GM21723 (cell line): ENCODE results near the gene FAM110C.
"Not testable (repeated sequence)": the region's sequence is repeated elsewhere in the genome, so short reads cannot be mapped to it uniquely, and the experiment has no call there.

Source experiments
- ATAC-seq: cut with Tn5 transposase; IDR thresholded peaks from one replicate; pipeline ENCODE4 v1.9.1; 2021; ENCODE audit warnings: mild to moderate bottlenecking, moderate library complexity; ENCODE audit not compliant: unreplicated experiment

Gene FAM110C, protein sequence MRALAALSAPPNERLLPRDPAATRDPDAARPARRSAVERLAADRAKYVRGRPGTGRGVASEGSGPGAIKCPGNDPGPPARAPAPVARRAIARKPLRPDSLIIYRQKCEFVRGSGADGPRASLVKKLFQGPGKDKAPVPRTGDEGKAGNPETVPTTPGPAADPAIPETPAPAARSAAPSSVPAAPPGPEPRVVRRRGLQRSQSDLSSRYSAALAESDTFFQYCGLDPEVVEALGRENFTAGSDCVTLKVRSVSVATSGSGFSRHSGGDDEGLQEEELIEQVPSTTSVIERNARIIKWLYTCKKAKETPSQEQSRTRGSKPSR

DNA sequence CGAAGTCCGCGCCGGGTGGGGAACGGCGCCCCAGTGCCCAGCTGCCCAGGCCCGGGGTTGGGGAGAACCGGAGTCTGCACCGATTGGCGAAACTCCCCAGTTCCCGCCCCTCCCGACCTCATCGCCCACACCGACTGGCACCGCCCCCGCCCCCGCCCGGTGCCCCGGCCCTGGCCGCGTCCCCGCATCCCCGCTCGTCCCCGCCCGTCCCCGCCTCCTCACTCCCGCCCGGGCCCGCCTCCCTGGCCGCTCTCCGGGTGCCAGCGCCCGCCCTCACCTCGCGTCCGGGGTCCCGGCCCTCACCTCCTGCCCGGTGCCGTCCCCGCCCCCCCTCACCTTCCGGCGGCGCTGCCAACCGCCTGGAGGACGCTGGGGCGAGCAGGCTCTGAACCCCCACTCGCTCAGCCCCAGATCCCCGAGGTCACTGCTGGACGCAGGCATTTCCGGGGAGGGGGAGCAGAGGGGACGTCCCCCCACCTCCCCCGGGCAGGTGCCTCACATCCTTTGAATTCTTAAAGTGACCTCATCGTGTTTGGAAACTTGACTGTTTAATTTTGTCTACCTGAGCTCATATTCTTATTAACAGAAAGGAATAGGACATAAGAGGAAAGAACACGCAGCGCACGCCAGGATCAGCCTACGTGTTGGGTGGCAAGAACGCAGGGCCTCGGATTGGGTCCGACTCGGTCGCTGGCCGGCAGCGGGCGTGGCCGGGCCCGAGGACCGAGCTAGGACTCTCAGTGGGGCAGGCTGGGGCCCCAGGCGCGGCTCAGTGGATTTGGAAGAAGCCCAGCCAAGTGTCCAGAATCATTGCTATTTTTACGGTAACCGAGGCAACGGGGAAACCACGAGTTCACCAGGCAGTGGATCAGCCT is at the start of gene FAM110C:
Gene FAM110C, minus strand, starts transcription at position 35 of the 875 bp plus-strand sequence. CDS start 120 bp downstream, outside the sequence.
- ATAC-seq, result no peak

DNA sequence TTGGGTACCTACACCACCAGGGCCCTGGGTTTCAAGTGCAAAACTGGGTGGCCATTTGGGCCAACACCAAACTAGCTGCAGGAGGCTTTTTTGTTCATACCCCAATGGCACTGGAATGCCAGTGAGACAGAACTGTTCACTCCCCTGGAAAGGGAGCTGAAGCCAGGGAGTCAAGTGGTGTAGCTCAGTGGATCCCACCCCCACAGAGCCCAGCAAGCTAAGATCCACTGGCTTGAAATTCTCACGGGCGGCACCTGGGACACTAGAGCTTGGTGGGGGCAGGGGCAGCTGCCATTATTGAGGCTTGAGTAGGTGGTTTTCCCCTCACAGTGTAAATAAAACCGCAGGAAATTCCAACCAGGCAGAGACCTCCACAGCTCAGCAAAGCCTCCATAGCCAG is 46.0 kb upstream of the FAM110C start:
- no peak for ATAC-seq

DNA sequence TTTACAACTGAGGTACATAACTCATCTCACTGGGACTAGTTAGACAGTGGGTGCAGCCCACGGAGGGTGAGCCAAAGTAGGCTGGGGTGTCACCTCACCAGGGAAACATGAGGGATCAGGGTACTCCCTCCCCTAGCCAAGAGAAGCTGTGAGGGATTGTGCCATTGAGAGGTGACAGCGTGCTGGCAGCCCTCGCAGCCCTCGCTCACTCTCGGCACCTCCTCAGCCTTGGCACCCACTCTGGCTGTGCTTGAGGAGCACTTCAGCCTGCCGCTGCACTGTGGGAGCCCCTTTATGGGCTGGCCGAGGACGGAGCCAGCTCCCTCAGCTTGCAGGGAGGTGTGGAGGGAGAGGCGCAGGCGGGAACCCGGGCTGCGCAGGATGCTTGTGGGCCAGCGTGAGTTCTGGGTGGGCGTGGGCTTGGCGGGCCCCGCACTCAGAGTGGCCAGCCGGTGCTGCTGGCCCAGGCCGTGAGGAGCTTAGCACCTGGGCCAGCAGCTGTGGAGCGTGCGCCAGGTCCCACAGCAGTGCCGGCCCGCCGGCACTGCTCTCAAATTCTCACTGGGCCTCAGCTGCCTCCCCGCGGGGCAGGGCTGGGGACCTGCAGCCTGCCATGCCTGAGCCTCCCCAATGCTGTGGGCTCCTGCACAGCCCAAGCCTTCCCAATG is 44.5 kb upstream of the FAM110C start:
- ATAC-seq, result no peak

DNA sequence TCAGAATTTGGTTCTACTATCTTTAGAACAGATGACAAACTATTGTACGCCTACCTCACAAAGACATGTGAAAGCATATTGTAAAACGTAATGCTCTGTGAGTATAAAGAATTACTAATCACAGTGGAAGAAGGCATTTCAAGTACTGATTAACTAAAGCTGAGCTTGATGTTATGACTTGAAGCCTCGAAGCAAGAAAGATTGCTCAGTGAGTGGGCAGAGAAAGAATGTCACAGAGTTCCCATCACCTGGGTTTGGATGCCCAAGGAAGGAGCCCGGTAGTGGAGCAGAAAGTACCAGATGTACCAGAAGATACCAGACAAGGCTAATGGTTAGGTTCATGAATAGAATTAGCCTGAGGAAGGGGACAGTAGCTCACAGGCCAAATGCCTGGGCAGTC is 39.5 kb upstream of the FAM110C start:
- ATAC-seq, result no peak

DNA sequence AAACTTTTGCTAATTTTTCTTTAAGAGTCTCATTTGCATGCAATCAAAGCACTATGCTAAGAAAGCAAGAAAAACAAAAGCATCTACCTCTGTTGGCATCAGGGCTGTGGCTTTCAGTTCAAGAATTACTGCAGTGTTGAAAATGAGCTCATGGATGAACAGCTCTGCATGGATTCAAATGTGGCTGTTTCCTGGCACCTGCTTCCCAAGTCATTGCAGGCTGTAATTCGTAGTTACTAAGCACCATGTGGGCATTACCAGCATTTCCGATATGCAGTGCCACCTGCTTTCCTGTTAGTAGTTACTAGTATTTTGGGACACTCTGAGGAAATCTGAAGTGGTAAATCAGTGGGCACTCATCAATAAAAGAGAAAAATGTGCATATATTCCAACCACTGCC is 37.8 kb upstream of the FAM110C start:
- no peak for ATAC-seq

DNA sequence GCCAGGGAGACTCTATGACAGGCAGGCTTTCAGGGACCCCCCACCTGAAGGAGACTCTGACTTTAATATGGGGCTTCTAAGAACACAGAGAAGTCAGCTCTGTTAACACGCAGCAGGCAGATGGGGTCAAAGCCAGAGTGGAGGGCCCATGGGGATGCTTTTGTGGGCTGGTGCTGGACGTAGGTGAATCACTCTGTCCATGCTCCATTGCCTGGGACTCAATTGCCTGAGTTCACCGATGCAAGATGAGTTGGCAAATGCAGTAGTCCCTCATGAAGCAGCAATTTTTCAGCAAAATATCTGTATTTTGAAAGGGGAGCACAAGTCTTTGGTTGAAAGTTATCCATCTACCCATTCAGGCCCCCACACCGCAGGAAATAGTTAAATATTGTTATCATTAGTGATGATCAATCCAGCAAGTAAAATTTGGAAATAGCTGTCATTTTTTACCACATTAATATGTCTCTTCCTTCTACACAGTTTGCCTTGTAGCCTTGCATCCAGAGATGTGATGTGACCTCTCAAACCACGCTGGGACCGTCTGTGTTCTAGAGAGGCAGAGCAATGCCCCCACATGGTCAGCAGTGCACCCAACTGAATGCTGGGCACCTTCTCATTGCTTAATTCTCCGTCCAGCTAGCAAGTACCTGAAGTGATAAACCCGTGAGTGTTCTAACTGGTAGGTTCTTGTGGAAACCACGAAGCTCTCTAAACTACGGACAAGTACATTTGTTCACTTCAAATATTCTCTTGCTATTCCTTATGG is 34.8 kb upstream of the FAM110C start:
- no peak for ATAC-seq

DNA sequence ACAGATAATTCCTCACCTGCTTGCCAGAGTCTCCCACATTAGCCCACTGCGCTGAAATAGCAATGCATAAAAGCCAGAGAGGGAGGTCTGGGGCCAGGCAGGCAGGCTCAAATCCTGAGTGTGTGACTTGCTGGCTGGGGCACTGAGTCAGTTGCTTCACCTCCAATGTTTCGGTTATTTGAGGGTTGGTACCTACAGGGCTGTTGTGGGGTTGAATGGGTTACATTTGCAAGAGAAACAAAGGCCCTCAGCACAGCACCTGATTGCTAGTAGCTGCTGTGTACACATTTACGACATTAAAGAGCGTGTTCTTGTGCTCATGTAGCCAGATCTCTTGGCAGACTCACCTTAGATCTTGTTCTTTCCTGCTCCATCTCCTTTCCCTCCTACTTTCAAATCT is 34.1 kb upstream of the FAM110C start:
- ATAC-seq, result no peak

DNA sequence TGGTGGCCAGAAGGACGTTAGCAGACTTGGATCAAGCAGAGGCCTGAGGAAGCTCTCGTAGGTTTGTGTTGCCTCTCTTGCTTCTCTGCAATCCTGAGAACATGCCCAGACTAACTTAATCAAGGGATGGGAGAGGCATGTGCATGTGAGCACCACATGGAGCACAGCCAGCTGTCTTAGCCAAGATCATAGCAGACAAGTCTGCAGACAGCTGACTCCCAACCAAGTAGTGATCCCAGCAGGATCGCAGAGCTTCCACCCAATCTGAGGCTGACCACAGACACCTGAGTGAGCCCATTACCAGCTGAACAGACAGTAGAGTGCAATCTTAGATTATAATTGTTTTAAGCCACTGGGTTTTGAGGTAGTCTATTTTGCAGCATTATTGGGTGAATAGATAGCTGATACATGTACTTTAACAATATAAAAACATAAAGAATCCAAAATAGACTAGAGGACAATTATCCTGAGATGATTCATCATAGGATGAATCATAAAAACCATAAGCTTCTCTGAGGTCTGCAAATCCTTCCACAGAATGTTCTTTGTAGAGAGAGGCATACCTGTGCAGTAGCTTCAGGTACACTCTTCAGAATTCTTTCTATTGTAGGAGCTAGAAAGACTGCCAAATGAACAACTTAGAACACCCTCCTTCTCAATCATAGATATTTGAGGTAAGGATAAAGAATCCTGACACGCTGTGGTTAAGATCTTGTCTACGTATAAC is 25.2 kb upstream of the FAM110C start:
- no peak for ATAC-seq

DNA sequence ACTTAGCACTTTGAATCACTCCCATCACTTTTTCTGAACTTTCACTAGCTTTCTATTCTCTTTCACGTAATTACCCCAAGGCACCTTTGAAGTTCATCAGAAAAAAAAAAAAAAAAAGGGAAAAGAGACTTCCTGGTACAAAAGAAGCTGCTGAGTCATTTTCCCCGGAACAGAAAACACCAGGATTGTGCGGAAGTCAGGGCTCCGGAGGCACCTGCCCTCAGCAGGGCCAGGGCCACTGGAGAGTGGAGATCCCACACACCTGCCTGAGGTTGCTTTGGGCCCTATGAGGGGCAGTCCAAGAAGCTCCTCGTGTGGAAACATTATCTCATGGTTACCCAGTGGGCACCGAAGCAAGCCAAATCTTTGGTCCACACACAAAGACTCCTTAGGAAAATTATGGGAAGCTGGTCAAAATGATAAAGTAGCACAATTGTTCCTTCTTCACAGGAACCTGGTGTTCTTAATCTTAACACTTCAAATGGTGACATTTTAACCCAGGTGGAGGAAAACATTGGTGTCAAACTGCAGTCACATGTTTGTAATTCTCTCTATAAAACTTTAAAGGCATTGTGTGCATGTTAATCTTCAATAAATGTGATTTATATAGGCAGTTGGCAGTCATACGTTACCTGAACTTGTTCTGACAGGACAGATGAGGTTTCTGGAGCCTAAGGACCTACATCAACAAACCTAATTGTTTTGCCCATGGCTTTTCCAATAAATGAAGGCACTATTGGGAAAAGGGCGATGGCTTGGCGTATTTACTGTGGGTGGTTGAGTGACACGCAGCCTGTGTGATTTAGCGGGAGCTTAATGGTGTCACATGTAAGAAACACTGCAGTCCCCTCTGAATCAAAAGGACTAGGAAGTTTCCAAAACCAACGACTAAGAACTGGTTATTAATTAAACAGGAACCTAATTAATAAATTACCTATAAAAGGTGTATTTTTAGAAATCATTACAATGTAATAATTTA is 23.4 kb upstream of the FAM110C start:
- no peak for ATAC-seq

DNA sequence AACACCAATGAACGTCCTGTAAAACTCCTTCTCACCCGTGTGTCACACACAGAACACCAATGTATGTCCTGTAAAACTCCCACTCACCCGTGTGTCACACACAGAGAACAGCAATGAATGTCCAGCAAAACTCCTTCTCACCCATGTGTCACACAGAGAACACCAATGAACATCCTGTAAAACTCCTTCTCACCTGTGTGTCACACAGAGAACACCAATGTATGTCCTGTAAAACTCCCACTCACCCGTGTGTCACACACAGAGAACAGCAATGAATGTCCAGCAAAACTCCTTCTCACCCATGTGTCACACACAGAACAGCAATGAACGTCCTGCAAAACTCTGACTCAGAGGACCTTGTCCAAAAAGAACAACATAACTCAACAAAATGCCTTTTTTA is 22.3 kb upstream of the FAM110C start:
- not testable (repeated sequence) for ATAC-seq

DNA sequence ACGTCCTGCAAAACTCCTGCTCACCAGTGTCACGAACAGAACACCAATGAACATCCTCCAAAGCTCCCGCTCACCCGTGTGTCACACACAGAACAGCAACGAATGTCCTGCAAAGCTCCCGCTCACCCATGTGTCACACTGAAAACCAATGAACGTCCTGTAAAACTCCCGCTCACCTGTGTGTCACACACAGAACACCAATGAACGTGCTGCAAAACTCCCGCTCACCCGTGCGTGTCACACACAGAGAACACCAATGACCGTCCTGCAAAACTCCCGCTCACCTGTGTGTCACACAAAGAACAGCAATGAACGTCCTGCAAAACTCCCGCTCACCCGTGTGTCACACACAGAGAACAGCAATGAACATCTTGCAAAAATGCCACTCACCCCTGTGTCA is 20.5 kb upstream of the FAM110C start:
- ATAC-seq, result no peak

DNA sequence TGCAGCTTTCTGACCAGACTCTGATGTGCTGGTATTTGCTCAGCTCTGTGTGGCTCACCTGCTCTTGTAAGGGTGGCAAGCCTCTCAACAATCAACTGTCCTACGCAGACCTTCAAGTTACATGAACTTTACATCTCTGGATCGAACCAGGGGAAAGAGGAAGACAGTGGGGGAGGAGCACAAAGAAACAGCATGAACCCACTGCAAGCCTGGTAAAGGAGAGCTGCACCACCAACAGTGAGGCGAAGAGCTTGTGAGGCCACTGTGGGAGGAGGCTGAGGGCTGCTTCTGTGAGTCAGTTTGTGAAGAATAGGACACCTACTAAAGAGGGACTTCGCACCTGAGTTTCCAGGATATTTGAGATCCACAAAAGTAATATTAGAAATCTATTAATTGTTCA is 18.8 kb upstream of the FAM110C start:
- ATAC-seq, result no peak

DNA sequence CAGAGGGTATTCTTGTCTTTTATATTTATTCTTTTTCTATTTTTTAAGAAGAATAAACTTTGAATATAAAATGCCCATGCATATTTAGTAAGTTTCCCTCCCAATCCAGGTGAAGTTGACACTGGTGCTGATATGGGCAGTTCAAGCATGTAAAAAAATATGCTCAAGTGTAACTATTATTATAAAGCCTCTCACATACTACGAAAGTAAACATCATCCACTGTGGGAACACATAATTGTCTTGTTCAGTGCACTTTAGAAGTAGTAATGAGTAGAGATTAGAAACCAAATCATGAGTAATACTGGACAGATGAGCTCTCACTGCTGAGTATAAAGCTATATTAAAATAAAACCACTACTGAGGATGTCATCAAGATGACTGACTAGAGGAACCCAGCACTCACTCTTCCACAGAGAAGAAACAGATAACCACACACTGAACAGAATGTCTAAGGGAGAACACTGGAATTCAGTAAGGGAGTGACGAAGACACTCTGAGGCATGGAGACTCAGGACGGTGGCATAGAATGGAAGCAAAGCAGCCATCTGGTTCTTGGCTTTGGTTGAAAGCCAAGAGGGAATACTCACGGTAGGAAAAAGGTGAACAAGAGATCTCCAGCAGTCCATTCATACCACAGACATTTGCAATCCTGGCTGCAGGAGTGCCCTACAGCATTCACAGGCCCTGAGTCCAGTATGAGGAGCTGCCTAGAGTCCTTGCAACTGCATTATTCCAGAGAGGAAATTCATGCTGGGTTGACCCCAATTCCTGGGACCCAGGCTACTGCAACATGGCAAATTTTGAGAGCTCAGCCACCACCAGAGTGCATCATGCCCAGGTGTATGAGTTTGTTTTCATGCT is 9.5 kb upstream of the FAM110C start:
- no peak for ATAC-seq

DNA sequence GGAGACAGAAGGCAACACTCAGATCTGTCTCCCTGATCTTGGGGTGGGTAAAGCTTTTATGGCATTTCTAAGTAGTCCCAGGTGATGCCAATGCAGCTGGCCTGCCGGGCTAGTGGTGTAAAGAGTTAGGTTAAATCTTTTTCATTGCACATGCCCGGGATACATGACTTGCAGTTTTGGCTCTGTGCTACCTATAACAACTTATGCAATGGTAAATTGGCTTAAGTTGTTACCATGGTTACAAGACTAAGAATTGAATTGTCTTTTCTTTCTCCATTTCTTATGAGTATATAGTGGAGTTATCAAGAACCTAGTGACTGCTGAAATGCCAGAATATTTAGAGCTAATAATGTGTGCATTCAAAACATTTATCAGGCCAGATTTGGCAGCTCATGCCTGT is 5.3 kb upstream of the FAM110C start:
- no peak for ATAC-seq

DNA sequence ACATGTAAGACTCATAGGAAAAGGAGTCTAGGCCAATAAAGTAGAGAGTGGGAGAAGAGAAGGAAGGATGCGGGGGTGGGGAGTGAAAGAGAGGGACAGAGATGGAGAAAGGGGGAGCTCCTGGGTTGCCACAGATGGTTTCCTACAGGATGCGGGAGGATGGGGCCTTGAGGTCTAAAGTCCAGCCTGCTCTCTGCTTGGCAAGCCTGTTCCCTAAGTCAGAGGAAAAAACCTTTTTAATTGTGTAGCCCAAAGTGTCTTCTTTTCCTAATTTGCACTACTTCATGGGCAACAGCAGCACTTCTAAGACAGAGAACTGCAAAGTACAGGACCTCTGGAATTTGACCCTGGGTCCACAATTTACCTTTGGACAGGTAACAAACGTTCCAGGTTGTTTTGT is 1.4 kb upstream of the FAM110C start:
- no peak for ATAC-seq

DNA sequence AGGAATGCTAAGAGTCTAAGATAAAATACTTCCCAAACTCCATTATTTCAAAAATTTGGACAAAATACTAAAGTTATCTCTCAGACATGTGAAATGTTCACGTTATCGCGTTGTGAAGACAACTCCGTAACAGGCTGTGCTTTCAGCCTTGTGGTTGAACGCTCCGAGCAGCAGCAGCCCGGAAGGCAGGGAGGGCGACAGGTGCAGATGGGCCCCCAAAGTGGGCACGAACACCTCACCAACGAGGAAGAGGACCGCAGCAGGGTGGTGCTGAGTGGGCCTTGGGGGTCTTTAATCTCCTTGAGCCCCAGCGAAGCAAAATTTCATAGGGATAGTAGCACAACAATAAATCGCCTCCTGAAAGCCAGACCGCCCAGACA is 1.0 kb upstream of the FAM110C start:
- no peak for ATAC-seq

DNA sequence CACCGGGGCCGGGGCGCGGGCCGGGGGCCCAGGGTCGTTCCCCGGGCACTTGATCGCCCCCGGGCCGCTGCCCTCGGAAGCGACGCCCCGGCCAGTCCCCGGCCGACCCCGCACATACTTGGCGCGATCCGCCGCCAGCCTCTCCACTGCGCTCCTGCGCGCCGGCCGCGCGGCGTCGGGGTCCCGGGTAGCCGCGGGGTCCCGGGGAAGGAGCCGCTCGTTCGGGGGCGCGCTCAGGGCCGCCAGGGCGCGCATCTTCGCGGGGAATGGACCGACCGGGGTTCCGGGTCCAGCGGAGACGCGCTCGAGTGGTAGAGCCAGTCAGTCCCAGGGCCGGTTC is 204 bp downstream of the FAM110C start:
- ATAC-seq, result no peak

DNA sequence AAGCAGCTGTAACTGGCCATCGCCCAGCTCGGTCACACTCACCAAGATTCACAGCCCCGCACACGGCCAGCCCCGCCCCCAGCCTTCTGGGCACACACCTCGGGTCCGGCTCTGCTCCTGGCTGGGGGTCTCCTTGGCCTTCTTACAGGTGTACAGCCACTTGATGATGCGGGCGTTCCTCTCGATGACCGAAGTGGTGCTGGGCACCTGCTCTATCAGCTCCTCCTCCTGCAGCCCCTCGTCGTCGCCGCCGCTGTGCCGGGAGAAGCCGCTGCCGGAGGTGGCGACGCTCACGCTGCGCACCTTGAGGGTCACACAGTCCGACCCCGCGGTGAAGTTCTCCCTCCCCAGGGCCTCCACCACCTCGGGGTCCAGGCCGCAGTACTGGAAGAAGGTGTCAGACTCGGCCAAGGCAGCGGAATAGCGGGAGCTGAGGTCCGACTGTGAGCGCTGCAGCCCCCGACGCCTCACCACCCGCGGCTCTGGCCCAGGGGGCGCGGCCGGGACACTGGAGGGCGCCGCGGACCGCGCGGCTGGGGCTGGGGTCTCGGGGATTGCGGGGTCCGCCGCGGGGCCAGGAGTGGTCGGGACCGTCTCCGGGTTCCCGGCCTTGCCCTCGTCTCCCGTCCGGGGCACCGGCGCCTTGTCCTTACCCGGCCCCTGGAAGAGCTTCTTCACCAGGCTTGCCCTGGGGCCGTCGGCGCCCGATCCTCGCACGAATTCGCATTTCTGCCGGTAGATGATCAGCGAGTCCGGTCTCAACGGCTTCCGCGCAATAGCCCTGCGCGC is 769 bp downstream of the FAM110C start:
- ATAC-seq, result no peak
